T-helper 17 cell (primary cell): ENCODE measurements around the gene CD22. TPM values are rescaled to one million over a fixed set of nuclear protein-coding genes. Genes with fewer than 3 reads are reported as not detected.
"Not testable (repeated sequence)": the region's sequence is repeated elsewhere in the genome, so short reads cannot be mapped to it uniquely, and the experiment has no call there.

Experiments used
- ATAC-seq: fragments of 150-1000 bp; cut with Tn5 transposase; 2 replicates; pipeline ENCODE4 v1.10.0; 2021; ENCODE audit warnings: mild to moderate bottlenecking, moderate library complexity
- DNase-seq, 3 donors: peaks; one replicate each; pipeline versions ENCODE4 v3.0.0 to v3.0.0-alpha.2; 2020 to 2021
- H3K9me3 ChIP-seq: one replicate; pipeline ENCODE4 v1.7.0; 2013; ENCODE audit warnings: low read length, mild to moderate bottlenecking; ENCODE audit not compliant: control insufficient read depth, poor library complexity, severe bottlenecking
- H3K27ac Mint-ChIP-seq: one replicate; pipeline ENCODE4 v1.8.0; 2022; ENCODE audit warnings: mild to moderate bottlenecking, moderate library complexity, mixed read lengths
- H3K27me3 Mint-ChIP-seq: one replicate; pipeline ENCODE4 v1.8.0; 2022; ENCODE audit warnings: mixed read lengths
- H3K36me3 Mint-ChIP-seq: one replicate; pipeline ENCODE4 v1.8.0; 2022; ENCODE audit warnings: low read depth, mixed read lengths
- H3K4me1 Mint-ChIP-seq: one replicate; pipeline ENCODE4 v1.8.0; 2022; ENCODE audit warnings: mild to moderate bottlenecking, mixed read lengths
- H3K4me3 Mint-ChIP-seq: one replicate; pipeline ENCODE4 v1.8.0; 2022; ENCODE audit warnings: mild to moderate bottlenecking, moderate library complexity, mixed read lengths
- total RNA-seq, 4 donors: library from RNA in 2 of 4; stranded (reverse) in 2 of 4; gene quantifications; one replicate each; pipeline ENCODE4 v1.2.3 and lab custom pipeline; 2022 to 2026

Gene CD22
- total RNA-seq, 2 donors from 2014 or later: 1.3 to 36.1 TPM

- Mint-ChIP-seq H3K27ac (no peak overlapping the region), H3K4me3 (no peak overlapping the region), H3K4me1 (peaks cover 11% of the 10 kb centered on the region), H3K27me3 (peaks cover 4% of the 10 kb centered on the region), H3K36me3 (peaks cover 2% of the 10 kb centered on the region)
- ATAC-seq (peak; percentile 84), DNase-seq (peak; percentile 44 to 53 (median 48))
- no peaks in the 10 kb centered on the region for H3K9me3 ChIP-seq
Measured at GRCh38 chr19:35352448-35353304, 23.7 kb downstream of the CD22 start.

DNA sequence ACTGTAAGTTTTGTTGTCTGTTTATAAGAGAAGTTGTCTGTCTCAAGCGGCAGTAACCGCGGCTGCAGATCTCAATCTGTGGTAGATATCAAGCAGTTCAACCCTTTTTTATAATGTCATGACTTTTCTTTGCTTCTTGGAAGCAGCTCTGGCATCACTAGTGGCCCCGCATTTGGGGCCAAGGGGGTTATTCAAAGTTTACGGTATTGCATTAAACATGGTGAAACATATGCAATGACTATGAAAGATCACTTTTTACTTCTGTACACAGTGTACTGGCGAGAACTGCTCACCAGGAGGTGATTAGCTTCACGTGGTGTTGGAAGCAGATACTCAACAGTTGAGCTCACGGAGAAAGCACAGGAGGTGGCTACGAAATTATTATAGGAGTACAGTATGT is 24.6 kb downstream of the CD22 start:
- DNase-seq: no peak
- H3K36me3 Mint-ChIP-seq: peaks cover 5% of the 10 kb centered on the region
- ATAC-seq: no peak

GRCh38 chr19:35354898-35355297 is 25.9 kb downstream of the CD22 start:
- H3K9me3 ChIP-seq: no peaks in the 10 kb centered on the region
- peaks cover 5% of the 10 kb centered on the region for H3K36me3 Mint-ChIP-seq
- DNase-seq (no peak), ATAC-seq (no peak)
- H3K4me3 Mint-ChIP-seq: no peak overlapping the region
- no peak overlapping the region for H3K27ac Mint-ChIP-seq
- H3K4me1 Mint-ChIP-seq: peaks cover 10% of the 10 kb centered on the region
- peaks cover 7% of the 10 kb centered on the region for H3K27me3 Mint-ChIP-seq

More for the DNA sequence above, 24.6 kb downstream of the CD22 start:
- Mint-ChIP-seq H3K4me1 (peaks cover 13% of the 10 kb centered on the region), H3K4me3 (no peak overlapping the region), H3K27me3 (peaks cover 12% of the 10 kb centered on the region), H3K27ac (no peak overlapping the region)
- H3K9me3 ChIP-seq: no peaks in the 10 kb centered on the region

- peak overlapping the region; percentile 37 for H3K27ac Mint-ChIP-seq
- H3K4me1 Mint-ChIP-seq: peaks cover 10% of the 10 kb centered on the region
- ATAC-seq (no peak), DNase-seq (no peak)
- H3K36me3 Mint-ChIP-seq: peaks cover 5% of the 10 kb centered on the region
- no peaks in the 10 kb centered on the region for H3K9me3 ChIP-seq
- no peak overlapping the region for H3K4me3 Mint-ChIP-seq
- peaks cover 8% of the 10 kb centered on the region for H3K27me3 Mint-ChIP-seq
Measured at GRCh38 chr19:35355791-35356460, 26.9 kb downstream of the CD22 start.

DNA sequence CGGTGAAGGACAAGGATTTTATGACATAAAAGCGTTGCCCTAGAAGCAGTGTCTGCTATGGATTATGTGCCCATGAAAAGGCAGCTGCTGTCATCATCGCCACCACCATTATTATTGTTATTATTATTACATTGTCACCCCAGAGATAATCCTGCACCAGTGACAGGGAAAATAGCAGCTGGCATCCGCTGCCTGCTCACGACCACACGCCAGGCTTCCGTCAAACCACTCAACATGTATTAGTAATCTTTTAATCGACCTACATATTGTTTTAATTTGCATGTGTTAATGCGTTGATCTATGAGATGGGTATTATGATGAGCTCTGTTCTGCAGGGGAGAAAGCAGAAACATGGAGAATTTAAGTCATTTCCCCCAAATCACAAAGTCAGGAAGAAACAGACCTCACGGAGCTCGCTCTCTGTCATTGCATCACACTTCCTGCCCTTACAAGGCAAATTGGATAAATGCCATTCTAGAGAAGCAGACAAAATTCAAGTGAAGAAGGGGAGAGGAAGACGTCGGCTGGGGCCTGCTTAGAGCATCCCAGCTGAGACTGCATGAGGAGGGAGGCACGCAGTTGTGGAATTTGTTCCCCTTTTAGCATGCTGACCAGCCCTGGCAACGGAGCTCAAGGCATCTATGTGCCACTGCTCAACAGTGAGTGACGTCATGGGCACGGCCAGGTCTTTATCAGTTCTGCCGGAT is 29.0 kb downstream of the CD22 start, which contains the start of gene FFAR3:
Gene FFAR3 (plus strand): TSS at position 594 of the 707 bp plus-strand sequence. CDS start 431 bp downstream, outside the sequence.
- ATAC-seq (peak; percentile 54), DNase-seq (no peak)
- Mint-ChIP-seq H3K4me3 (peak within 1 kb of the TSS; percentile 85), H3K27me3 (peaks cover 27% of the 10 kb centered on the region), H3K4me1 (peaks cover 6% of the 10 kb centered on the region), H3K27ac (peak within 1 kb of the TSS; percentile 67), H3K36me3 (peaks cover 5% of the 10 kb centered on the region)
- no peaks in the 10 kb centered on the region for H3K9me3 ChIP-seq

GRCh38 chr19:35358834-35359233 is 29.8 kb downstream of the CD22 start:
- not testable (repeated sequence) for ATAC-seq, H3K4me1 Mint-ChIP-seq, H3K9me3 ChIP-seq, H3K36me3 Mint-ChIP-seq, DNase-seq, H3K4me3 Mint-ChIP-seq, H3K27ac Mint-ChIP-seq
- peaks cover 27% of the 10 kb centered on the region for H3K27me3 Mint-ChIP-seq

GRCh38 chr19:35359395-35359794 is 30.4 kb downstream of the CD22 start:
- H3K27ac Mint-ChIP-seq, H3K4me3 Mint-ChIP-seq, H3K4me1 Mint-ChIP-seq, H3K36me3 Mint-ChIP-seq, ATAC-seq, H3K9me3 ChIP-seq, DNase-seq: not testable (repeated sequence)
- peaks cover 27% of the 10 kb centered on the region for H3K27me3 Mint-ChIP-seq

GRCh38 chr19:35360081-35360480 is 31.1 kb downstream of the CD22 start:
- not testable (repeated sequence) for H3K4me3 Mint-ChIP-seq, H3K27ac Mint-ChIP-seq, DNase-seq, H3K9me3 ChIP-seq, ATAC-seq, H3K4me1 Mint-ChIP-seq, H3K36me3 Mint-ChIP-seq
- peaks cover 32% of the 10 kb centered on the region for H3K27me3 Mint-ChIP-seq

DNA sequence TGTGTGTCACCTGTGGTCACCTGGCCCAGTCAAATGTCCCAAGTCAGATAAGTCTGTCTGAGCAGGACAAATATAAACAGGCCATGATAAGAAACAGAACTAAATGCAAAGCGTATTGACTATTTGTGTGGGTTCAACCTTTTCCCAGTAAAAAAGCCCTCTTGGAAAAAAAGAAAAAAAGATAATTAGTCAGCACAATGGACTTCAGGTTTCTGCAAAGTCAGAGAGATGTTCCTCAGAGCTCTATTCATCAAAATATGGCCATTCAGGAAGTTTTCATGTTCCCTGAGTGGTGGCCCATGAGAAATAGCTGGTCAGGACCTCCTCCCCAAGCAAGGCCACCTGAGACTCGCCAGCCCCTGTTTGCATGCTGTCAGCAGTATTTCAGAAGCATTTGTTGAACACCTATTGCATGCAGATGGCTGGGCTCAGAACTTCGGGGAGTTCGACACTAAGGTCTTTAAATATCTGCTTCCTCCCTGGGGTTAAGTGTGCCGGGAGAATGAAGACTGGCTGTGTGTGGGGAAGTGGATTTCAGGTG is 32.0 kb downstream of the CD22 start:
- H3K27ac Mint-ChIP-seq: no peak overlapping the region
- H3K9me3 ChIP-seq: no peaks in the 10 kb centered on the region
- no peak overlapping the region for H3K4me3 Mint-ChIP-seq
- H3K4me1 Mint-ChIP-seq: peaks cover 8% of the 10 kb centered on the region
- no peak for ATAC-seq
- no peak for DNase-seq
- H3K27me3 Mint-ChIP-seq: peaks cover 40% of the 10 kb centered on the region
- peaks cover 4% of the 10 kb centered on the region for H3K36me3 Mint-ChIP-seq

DNA sequence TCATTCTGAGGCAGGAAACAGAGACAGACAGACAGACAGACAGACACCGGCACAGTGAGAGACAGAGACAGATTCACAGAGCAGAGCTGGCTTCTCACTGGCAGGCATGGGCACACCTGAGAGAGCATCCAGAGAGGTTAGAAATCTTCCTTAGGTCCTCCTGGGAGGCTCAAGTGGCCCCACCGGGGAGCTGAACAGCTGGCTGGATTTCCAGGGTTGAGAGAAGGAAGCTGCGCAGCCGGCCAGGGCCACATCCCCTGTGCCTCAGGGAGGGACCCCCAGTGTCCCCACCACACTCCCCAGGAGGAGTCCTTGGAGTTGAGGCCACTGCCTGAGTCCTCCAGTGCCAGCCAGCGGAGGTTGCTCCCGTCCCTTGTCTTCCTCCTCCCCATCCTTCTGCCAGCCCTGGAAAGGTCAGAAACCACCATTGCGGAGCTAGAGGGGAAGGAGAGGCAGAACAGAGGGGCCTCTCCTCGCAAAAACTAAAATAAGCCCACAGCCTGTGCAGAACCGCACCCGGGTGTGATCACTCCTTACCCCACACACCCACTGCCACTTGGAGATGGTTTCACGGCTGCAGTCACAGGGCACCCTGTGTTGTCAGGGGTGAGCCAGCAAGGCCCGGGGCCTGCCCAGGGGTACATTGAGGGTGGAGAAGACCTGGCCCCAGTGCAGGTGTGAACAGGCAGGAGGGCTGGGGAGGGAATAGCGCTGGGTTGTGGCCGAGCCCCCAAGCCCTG is 33.4 kb downstream of the CD22 start:
- no peak for DNase-seq
- Mint-ChIP-seq H3K4me3 (no peak overlapping the region), H3K27me3 (peaks cover 51% of the 10 kb centered on the region), H3K4me1 (peaks cover 8% of the 10 kb centered on the region), H3K36me3 (peaks cover 3% of the 10 kb centered on the region), H3K27ac (no peak overlapping the region)
- H3K9me3 ChIP-seq: no peaks in the 10 kb centered on the region
- no peak for ATAC-seq

GRCh38 chr19:35363001-35363590 is 34.1 kb downstream of the CD22 start:
- peaks cover 54% of the 10 kb centered on the region for H3K27me3 Mint-ChIP-seq
- H3K36me3 Mint-ChIP-seq: peaks cover 1% of the 10 kb centered on the region
- H3K27ac Mint-ChIP-seq: no peak overlapping the region
- ATAC-seq (no peak), DNase-seq (no peak)
- no peaks in the 10 kb centered on the region for H3K9me3 ChIP-seq
- peaks cover 4% of the 10 kb centered on the region for H3K4me1 Mint-ChIP-seq
- no peak overlapping the region for H3K4me3 Mint-ChIP-seq

GRCh38 chr19:35363711-35364425 is 34.9 kb downstream of the CD22 start:
- no peaks in the 10 kb centered on the region for H3K9me3 ChIP-seq
- no peak for DNase-seq
- Mint-ChIP-seq H3K36me3 (peaks cover 4% of the 10 kb centered on the region), H3K27ac (no peak overlapping the region), H3K27me3 (peaks cover 58% of the 10 kb centered on the region), H3K4me3 (no peak overlapping the region), H3K4me1 (peaks cover 2% of the 10 kb centered on the region)
- ATAC-seq: no peak
